ENCODE results near the gene MYLK4. TPM values are rescaled to one million over a fixed set of nuclear protein-coding genes. Genes with fewer than 3 reads are reported as not detected.
A peak's percentile ranks its signal among the peaks of the same experiment; 100 is the strongest.

MYLK4 gene
- polyA plus RNA-seq, 5 donors, result 0.96 to 1.6 (median 1.5) TPM

DNA sequence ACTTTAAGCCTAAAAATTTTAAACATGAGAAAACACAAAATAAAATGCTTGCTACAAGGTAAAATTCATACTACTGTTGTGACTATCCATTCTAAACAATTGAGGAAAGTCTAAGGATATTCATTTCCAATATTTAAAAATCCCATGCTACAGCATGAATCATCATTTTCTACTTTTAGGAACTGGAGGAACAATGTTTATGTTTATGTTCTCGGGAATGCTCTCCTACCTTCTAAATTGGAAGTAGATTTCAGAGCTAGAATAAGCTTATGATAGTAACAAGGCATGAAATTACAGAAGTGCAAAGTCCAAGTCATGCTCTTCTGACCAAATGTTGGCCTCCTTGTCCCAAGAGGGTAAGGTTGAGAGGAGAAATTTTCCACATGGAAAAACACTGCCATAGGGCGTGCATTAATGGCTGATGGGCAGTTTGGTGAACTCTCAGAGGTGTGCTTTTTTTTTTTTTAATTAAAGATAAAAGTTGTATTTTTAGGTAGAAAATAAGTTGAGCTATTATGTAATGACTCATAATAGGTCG is 6.0 kb upstream of the MYLK4 start:
- DNase-seq, result no peak

DNA sequence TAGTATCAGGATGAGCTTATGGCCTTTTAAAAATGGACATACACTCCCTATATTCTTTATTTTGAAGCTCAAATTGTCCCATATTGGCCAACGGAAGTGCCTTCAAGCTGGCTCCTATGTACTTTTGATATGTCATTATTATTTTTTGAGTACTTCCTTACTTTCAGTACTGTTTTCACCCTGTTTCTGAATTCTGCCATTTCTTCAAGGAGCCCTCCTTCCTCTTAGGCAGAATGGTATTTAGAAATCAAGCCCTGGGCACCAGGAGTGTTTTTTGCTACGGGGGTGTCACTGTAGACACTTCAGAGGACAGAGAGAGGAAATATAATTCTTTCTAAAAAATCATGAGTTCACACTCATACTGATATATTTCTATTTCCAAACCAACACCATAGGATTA is 5.5 kb upstream of the MYLK4 start:
- DNase-seq, result no peak

DNA sequence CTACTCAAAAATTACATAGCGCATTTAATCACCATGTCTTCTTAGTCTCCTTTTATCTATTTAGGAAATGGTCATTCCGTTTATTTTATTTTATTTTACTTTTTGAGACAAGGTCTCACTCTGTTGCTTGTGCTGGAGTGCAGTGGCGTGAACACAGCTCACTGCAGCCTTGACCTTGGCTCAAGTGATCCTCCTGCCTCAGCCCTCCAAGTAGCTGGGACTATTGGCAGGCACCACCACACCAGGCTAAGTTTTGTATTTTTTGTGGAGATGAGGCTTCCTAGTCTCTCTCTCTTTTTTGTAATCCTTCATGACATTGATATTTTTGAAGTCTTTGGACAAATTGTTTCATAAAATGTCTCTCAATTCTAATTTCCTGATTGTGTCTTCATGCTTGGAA is 4.7 kb upstream of the MYLK4 start:
- no peak for DNase-seq

DNA sequence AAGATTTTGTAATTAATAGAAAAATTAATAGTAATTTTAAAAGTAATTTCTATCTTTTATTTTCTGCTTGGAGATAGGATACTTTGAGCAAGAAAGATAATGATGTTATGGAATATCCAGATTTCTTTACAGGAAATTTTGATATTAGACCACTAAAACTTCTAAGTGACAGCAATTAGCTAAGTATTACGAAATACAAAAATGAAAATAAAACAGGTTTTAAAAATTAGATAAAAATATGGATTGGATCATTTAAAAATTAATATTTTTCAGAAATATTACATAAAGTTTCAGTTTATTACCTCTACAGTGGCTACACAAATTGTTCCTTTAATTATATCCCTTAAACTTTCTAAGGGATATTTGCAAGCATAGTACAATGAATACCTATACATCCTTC is 4.2 kb upstream of the MYLK4 start:
- no peak for DNase-seq

DNA sequence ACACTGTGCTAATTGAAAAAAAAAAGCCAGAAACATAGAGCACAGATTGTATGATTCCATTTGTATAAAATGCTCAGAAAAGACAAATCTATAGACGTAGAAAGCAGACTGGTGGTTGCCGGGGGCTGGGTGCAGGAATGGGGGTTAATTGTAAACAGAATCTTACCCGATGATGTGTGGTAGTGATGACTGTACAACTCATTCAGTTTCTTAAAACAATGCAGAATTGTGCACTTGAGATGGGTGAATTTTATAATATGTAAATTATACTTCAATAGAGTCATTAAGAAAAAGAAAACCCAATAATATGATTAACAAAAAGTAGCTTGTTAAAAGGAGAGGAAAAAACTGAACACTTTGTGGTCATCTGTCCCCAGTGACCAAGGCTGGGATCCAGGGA is 3.7 kb upstream of the MYLK4 start:
- DNase-seq, result no peak

DNA sequence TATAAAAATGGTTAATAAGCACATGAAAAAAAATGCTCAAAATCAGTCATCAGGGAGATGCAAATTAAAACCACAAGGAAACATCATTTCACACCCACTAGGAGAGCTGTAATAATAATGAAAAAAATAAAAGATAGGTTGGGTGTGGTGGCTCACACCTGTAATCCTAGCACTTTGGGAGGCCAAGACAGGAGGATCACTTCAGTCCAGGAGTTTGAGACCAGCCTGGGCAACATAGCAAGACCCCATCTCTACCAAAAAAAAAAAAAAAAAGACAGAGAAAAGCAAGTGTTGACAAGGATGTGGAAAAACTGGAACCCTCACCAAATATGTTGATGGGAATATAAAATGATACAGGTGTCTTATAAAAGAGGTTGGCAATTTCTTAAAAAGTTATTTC is 3.0 kb upstream of the MYLK4 start:
- no peak for DNase-seq

DNA sequence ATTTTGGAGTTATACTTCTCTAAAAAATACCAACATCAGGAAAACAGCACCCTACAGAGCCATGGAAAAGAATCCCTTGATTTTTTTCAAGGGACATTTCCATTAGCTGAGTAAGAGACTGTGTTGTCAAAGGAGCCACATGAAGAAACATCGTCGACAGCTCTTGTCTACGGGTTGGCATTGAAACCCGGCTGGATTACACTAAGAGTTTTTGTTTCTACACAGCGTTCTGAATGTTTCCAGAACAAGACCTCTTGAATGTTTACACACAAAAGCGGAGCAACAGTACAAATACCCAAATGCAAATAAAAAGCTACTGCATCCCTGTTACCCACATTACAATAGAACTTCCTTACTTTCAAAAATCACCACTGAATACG is 2.4 kb upstream of the MYLK4 start:
- no peak for DNase-seq

DNA sequence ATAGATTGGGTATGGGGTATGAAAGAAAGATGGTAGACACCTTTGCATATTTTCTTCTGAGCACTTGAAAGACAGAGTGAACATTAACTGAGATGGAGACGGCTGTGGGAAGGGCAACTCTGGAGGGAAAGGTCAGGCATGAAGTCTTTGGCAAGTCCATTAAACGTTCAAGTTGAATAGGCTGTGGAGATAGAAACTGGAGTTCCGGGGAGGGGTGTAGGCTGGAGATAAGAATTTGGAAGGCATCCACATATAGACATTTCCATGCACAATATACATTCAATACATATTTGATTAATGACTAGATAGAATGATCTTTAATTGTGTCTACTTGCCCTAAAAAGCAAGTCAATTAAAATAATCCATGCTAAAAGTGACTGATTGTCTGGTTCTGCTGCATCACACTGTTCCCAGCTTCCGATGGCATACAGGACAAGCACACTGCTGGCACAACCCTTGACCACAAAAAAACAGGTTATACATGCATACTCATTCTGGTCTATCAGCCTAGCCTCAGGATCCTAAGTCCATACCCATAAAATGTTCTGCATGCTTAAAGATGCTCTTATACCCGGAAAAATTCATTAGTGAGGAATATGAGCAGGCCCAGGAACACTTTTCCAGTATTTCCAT is 1.9 kb upstream of the MYLK4 start:
- DNase-seq, result no peak

DNA sequence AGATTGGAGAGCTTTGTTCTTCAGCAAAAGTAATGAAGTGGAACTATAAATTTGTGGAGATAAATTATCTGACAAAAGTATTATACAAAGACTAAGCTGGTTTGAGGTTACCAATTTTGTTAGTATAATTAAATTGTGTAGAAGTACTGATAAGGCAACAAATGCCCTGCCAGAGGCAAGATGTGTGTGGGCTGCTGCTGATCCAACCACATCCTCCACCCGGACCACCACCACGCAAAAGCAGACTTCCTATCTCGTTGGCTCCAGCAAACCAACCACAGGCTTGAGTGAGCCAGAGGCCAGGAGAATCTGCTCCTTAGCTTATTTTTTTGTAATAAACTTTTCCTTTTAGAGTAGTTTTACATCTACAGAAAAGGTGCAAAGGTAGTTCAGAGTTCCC is 1.1 kb upstream of the MYLK4 start:
- no peak for DNase-seq

DNA sequence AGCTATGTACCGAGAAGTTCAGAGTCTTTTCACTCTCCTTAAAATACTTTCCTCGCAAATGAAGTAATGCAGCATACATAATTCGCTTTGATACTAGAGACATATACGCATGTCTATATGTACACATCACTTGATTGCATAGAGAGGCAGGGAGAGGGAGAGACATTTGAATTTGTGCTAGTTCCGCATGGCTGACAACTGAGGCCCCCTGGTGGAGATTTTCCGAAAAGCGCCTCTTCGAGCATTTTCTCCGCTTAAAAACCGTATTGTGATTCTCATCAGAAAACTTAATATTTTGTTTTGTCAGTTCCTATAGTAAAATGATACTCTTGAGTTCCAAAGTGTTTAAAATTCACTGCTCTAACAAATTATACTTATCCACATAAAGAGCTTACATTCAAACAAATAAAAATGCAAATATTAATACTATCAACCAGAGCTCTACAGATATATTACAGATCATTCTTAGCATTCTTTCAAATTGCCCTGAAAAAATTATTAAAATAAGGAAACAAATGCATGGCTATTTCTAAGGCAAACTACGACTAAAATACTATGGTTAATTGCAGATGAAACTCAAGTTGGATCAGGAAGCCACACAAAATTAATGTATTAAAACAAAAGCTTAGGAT is 637 bp downstream of the MYLK4 start:
- peak; percentile 50 to 63 for DNase-seq

DNA sequence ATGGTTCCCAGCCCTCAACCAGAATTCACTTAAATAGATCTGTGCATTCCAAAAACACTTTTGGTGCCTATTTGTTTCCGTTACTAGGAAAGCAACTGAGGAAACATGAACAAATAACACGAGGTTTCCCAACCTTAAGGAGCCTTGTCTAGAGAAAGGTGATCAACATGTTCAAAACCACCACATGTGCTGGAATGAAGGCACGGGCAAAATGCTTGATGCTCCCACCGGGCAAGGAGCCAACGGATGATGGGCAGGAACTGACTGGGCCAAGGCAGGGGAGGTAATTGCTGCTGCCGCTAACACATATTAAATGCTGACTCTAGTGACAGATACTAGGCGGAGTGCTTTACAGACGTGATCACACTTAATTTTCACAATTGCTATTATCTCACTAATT is 2.5 kb downstream of the MYLK4 start:
- DNase-seq, result no peak

DNA sequence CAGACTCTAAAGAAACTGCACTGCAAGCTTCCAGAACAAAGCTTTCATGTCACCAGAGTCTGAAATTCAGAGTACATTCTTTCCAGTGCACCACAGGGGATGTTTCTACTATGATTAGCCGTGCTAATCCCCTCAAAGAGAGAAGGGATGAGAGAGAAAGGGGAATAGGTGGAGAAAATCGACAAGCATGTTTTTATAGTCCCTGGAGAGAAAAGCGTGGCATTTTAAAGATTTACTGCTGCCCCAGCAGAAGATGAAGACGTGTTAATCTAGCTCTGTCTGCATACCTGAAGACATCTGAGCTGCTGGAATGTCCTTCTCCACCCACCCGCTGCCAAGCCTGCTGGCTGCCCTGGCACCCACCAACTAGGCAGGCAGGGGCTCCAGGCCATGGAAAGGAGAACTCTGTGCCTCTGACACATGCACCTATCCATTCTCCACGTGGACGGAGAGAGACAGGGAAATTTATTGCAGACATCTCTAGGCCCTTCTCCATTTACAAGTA is 4.1 kb downstream of the MYLK4 start:
- DNase-seq, result no peak

DNA sequence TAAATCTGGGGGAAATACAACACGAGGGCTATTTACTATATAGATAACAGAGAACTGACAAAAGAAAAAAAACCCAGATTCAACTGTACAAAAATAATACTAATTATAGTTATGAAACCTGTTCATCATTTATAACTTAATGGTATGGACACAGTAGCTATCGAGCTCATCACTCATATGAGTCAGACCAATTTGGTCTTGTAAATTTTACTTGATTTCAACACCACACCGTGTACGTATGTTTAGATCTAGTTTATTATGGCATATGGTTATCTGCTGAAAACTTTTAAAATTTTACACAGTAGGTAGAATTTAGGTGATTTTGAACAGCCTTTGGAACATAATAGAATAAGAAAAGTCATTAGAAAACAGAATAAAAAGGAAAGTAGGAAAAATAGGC is 5.5 kb downstream of the MYLK4 start:
- no peak for DNase-seq

DNA sequence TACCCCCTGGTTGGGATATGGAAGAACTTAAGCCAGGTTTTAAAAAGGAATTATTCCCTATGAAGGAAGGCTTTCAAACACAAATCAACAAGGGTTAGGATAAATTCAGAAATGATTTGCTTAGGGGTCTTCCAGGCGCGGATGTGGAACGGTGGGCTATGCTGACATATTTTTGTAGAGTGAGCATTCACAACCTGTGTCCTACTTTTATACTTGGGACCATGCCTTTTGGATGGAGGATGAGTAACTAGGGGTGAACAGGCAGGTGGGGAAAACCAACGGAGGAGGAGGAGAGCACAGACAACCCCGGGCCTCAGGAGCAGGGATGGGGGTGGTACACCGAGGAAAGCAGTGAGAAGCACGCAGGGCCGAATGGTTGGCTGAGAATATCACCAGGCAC is 5.9 kb downstream of the MYLK4 start:
- DNase-seq, result no peak

DNA sequence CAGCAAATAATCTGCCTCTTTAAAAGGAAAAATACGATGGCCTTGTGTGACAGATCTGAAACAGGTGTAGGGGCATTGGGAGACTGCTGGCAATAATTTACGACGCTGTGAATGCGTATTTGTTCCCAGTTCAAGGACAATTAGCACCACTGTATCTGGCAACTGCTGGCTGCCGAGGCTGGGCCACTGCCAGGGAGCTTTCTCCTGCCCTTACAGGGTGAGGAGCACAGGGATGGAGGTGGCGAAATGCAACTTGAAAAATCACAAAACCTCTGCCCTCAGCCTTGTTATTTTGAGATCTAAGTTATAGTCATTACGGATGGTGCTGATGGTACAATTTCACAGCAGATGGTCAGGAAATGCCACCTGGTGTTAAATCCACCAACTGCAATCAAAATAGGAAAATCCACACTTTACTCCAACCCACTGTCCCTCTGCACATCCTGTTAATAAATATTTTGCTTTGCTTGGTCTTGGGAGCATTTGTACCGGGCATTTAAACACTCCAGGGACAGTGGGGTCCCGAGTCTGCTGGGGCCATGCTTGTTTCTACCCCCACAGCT is 6.4 kb downstream of the MYLK4 start:
- no peak for DNase-seq

DNA sequence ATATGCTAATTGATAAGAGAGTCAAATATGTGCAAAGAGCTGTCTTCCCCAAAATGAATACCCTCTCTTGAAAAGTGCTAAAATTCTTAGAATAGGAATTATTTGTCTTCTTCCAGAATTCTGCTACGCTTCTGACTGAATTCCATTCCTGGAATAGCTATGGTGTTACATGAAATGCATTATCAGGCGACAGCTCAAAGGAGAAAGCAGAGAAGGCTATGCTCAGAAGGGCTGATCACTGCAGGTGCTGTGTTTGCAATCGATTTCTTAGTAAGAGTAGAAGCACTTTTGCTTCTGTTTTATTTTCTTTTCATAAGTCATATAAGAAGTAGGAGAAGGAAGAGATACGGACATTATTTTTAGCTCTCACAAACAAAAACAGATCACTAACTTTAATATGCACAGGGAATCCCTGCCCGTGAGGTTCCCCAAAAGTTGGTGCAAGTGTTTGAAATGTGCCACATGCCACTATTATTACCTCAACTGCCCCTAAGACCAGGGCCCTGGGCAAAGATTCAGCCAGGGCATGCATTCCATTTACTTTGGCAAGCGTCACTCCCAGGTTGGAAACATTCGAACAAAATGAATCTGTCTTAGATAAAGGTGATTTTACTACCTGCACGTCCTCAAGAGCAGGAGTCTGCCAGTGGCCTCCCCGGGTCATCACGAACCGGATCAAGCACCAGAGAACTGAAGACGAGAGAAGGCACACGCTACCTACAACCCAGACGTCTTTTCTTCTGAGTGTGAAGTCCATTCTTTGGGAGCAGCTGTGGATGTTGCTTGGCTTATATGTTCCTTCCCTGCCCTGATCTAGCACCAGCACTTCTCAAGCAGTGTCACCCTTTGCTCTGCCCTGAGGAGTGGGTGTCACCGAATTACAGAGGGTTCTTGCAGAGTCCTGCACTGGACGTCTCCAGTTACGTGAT is 7.2 kb downstream of the MYLK4 start:
- no peak for DNase-seq

DNA sequence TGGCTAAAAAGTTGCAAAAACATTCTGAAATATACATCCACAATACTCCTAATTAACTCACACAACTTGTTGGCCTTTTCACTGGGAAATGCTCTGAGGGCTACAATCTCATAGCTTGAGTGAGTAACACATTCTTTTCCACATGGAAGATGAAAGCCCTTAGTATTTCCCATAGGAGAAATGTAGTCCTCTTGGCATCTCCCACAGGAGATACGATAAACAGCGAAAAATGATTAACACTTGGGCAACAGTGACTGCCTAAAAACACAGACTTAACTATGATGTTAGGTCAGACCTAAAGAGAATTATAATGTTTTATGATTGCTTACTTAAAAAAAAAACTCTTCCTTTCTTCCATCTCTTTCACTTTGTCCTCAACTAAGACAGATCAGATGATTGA is 9.0 kb downstream of the MYLK4 start:
- no peak for DNase-seq

DNA sequence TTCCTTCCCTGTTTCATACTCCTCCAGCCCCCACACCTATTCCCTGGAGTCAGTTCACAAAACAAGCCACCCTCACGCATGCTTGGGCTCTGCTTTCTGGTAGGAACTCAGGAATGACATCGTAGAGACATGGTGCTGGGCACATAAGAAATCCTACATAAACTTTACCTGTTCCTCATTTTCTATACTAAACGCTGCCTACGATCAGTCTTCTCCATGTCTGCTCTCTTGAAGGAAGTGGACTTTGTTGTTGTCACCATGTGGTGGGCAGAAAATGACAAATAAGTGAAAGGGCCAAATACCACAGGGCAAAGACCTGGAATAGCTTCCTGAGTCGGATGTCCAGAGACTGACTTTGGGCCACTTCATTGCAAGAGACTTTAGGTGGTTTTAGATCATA is 10.1 kb downstream of the MYLK4 start:
- DNase-seq, result no peak

DNA sequence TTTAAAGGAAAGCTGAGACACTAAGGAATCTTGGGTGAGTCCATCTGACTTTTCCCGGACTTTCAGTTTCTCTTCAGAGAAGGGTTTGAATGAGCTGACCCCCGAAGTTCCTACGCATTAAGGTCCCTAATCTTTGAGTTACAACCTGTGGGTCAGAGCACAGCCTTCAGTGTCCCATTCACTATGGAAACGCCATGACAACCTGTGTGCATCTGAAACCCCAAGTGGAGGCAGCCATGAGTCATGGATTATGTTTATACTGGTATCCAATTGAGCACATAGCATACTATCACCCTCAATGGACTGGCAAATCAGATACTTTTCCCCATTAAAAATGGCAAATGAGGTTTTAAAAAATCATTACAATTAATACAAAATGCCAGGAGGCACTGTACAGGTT is 11.4 kb downstream of the MYLK4 start:
- no peak for DNase-seq

DNA sequence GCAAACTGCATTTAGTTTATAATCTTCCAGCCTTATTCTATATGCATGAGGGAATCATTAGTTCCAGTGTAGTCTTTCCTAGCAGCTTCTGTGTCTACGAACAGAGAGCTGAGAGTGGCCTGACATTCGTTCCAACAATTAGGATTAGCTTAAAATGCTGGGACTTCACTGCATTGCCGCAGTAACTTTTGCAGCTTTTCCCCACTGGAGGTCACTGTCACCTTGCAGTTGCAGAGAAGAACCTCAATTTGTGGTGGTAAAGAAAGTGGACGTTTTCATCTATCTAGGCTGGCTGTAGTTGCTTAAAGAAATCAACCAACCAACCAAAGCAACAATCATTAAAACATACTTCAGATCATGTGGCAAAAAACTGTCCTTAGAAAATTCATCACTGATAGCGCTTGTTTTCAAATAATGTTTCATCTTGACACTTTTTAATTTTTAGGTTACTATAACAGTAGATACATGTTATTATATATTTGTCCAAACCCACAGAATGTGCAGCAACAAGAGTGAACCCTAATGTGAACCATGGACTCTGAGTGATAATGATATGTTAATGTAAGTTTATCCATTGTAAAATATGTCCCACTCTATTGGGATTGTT is 12.2 kb downstream of the MYLK4 start:
- peak; percentile 37 to 60 for DNase-seq

DNA sequence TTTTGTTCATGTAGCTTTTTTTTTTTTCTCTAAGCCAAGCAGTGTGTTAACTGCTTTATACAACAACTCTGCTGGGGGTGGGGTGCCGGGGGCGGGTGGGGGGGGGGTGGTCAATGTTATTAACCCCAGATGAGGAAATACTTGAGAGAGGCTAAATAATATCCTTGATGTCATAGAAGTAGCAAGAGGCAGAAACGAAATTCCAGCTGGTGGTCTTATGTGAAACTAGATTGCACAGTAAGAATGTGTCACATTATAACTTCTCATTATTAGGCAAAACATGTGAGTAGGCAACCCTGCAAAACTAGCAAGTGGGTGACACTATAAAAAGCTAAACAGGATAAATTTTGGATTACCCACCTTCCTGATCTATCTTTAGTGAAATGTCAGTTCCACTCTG is 12.8 kb downstream of the MYLK4 start:
- no peak for DNase-seq

Measured in right lung (tissue), 5 donors.